ENCODE results near the gene MCM5.

GRCh38 chr22:35473971-35474370 is 74.0 kb downstream of the MCM5 start:
- TF ChIP-seq NFIC (IDR thresholded peaks at IDR 0.05) (no peak), MAX (IDR thresholded peaks at IDR 0.05) (no peak)

Data from Ishikawa (cell line).